ENCODE results near the gene SFSWAP.

- TF ChIP-seq, protein P1, sequence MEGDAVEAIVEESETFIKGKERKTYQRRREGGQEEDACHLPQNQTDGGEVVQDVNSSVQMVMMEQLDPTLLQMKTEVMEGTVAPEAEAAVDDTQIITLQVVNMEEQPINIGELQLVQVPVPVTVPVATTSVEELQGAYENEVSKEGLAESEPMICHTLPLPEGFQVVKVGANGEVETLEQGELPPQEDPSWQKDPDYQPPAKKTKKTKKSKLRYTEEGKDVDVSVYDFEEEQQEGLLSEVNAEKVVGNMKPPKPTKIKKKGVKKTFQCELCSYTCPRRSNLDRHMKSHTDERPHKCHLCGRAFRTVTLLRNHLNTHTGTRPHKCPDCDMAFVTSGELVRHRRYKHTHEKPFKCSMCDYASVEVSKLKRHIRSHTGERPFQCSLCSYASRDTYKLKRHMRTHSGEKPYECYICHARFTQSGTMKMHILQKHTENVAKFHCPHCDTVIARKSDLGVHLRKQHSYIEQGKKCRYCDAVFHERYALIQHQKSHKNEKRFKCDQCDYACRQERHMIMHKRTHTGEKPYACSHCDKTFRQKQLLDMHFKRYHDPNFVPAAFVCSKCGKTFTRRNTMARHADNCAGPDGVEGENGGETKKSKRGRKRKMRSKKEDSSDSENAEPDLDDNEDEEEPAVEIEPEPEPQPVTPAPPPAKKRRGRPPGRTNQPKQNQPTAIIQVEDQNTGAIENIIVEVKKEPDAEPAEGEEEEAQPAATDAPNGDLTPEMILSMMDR (IDR thresholded peaks at IDR 0.05): no peak
- TF ChIP-seq FOXP1 (CRISPR knock-in tag; IDR thresholded peaks at IDR 0.05; ENCODE audit: borderline replicate concordance): no peak
- no peak for TF ChIP-seq NR2C2 (CRISPR knock-in tag; IDR thresholded peaks at IDR 0.05)
- no peak for TF ChIP-seq CREB1 (CRISPR knock-in tag; IDR thresholded peaks at IDR 0.05)
Observed at GRCh38 chr12:131827961-131828534, 117.2 kb downstream of the SFSWAP start, which contains the start of gene MMP17.
